Left lobe of liver (tissue), 2 donors: ENCODE results near the gene CACNA1C. TPM values are rescaled to one million over a fixed set of nuclear protein-coding genes. Genes with fewer than 3 reads are reported as not detected.

Experiments
- ATAC-seq: fragments of 200-7000 bp; cut with Tn5 transposase; one replicate; pipeline ENCODE4 v1.9.1; 2020; ENCODE audit warnings: mild to moderate bottlenecking, moderate library complexity
- DNase-seq: peaks from one replicate; pipeline ENCODE4 v3.0.0-alpha.2; 2020; ENCODE audit warnings: low spot score
- total RNA-seq: library from RNA; stranded (reverse); gene quantifications from one replicate; pipeline ENCODE4 v1.2.1, GENCODE V29; 2021
- donor health status: DM: no; HTN: no; CAD: no; lungs with moderate emphysema.
- donor health status: DM: no; HTN: yes; CAD: no.

The CACNA1C gene
- total RNA-seq, result 0.83 TPM

- ATAC-seq (peak; percentile 76), DNase-seq (no peak)
These were observed at the start of gene CACNA1C for GRCh38 chr12:2052826-2053678. Gene CACNA1C, plus strand, starts transcription at chr12:2052987. Its CDS starts 576 bp downstream, at chr12:2053563.

- ATAC-seq (peak; percentile 45), DNase-seq (no peak)
These were observed 49.1 kb upstream of the CACNA1C start for GRCh38 chr12:2003676-2004112.

- peak; percentile 98 for ATAC-seq
- peak; percentile 97 for DNase-seq
These were observed 48.5 kb upstream of the CACNA1C start, which contains the start of gene DCP1B for GRCh38 chr12:2004113-2004929. Gene DCP1B, minus strand, starts transcription at chr12:2004457. Its CDS starts 26 bp downstream, at chr12:2004431.

- DNase-seq, result no peak
- ATAC-seq, result no peak
These were observed 44.1 kb upstream of the CACNA1C start for GRCh38 chr12:2008677-2009076.

- DNase-seq (no peak), ATAC-seq (no peak)
These were observed 43.2 kb upstream of the CACNA1C start for GRCh38 chr12:2009623-2010022.

GRCh38 chr12:2011643-2012607, 40.9 kb upstream of the CACNA1C start:
- DNase-seq (peak; percentile 72), ATAC-seq (peak; percentile 84)

GRCh38 chr12:2013086-2013485, 39.7 kb upstream of the CACNA1C start:
- ATAC-seq, result no peak
- DNase-seq, result no peak

- peak; percentile 65 for ATAC-seq
- no peak for DNase-seq
These were observed 39.1 kb upstream of the CACNA1C start for GRCh38 chr12:2013527-2014223.

- no peak for ATAC-seq
- DNase-seq, result no peak
These were observed 38.6 kb upstream of the CACNA1C start for GRCh38 chr12:2014231-2014630.

- ATAC-seq (no peak), DNase-seq (no peak)
These were observed 35.8 kb upstream of the CACNA1C start for GRCh38 chr12:2016862-2017545.

- ATAC-seq (peak; percentile 38), DNase-seq (no peak)
These were observed 35.0 kb upstream of the CACNA1C start for GRCh38 chr12:2017546-2018337.

GRCh38 chr12:2018391-2018790, 34.4 kb upstream of the CACNA1C start:
- DNase-seq (no peak), ATAC-seq (no peak)

- ATAC-seq, result no peak
- no peak for DNase-seq
These were observed 33.7 kb upstream of the CACNA1C start for GRCh38 chr12:2019126-2019525.

- DNase-seq (no peak), ATAC-seq (no peak)
These were observed 32.3 kb upstream of the CACNA1C start for GRCh38 chr12:2020511-2020910.

- no peak for DNase-seq
- ATAC-seq, result no peak
These were observed 29.4 kb upstream of the CACNA1C start for GRCh38 chr12:2023365-2023764.

GRCh38 chr12:2027351-2027750, 25.4 kb upstream of the CACNA1C start:
- DNase-seq (no peak), ATAC-seq (no peak)

GRCh38 chr12:2029851-2030250, 22.9 kb upstream of the CACNA1C start:
- no peak for DNase-seq
- ATAC-seq, result no peak

GRCh38 chr12:2032506-2032905, 20.3 kb upstream of the CACNA1C start:
- no peak for ATAC-seq
- DNase-seq, result no peak
